ENCODE measurements around the gene MSX2.

Gene MSX2

DNA sequence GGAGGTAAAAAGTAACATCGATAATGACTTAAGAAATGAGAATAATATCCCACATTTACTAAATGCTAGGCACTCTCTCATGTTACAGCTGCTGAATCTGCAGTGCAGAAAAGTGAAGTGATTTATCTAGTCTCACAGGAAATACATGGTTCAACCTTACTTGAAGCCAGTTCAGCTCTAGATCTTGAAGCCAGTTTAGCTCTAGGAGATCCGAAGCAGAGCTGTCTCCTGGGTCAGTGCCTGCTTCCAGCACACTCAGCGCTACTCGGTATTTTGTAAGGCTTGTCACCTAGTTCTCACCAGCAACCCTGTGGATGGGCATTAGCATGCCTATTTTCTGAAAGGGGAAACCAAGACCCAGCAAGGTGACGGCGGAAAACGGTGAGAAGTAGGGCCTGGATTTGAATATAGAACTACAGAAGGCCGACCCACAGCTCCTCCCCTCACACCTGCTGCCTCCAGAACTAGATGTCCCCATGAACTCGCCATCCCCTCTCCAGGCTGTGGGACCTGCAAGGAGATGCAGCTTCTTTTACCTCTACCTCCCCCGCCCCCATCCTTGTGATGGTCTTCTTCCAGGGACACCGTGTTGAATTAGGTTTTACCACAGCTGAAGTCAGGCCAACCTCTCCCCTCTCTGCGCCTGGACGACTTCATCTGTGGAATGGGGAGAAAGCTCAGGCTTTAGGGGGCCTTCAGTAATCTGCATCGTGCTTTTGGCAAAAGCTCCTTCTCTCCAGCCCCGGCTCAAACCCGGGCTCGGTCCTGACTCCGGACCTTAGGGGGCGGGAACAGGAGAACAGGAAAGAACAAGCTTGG lies 4.4 kb upstream of the MSX2 start:
- DNase-seq: no peak

GRCh38 chr5:174720612-174721529 lies 3.5 kb upstream of the MSX2 start:
- DNase-seq: no peak

DNA sequence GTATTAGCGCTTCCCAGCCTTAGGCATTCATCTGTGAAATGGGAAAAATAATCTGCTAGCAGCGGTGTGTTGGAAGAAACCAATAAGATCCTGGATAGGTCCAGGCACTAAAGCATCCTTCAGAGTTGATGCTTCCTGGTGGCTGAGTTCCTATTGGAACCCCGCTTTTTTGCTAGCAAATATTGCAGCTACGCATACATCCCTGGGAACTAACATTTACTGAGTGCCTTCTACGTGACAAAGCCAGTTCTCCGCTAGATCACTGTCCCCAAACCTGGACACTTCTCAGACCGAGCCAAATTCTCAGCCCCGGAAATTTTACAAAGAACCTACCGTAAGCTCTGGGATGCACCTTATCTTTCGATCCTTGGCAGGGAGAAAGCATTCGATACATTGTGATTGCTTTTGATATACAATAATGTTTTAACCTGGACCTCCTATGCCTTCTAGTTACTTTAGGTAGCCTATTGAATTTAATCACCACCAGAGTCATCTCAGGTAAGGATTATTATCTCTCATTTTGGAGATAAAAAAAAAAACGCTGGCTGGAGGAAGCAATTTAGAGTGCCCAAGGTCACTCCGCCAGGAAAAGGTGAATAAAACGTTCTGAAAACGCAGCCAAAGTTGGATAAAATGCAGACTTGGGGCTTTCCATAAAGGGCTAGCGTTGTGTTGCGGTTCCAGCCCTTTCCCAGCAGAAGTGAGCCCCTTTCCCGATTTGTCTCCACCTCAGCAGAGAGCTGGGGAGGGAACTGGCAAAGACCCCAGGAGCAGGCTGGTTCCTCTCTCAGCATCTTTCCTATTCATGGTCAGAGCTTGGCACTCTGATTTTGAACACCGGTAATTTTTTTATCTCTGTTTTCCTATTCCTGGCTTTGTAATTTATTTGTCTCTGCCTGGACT lies 2.6 kb upstream of the MSX2 start:
- DNase-seq: no peak

- no peak for DNase-seq
Measured at GRCh38 chr5:174722500-174722899, 1.9 kb upstream of the MSX2 start.

GRCh38 chr5:174723315-174723978 lies 935 bp upstream of the MSX2 start:
- DNase-seq: no peak

DNA sequence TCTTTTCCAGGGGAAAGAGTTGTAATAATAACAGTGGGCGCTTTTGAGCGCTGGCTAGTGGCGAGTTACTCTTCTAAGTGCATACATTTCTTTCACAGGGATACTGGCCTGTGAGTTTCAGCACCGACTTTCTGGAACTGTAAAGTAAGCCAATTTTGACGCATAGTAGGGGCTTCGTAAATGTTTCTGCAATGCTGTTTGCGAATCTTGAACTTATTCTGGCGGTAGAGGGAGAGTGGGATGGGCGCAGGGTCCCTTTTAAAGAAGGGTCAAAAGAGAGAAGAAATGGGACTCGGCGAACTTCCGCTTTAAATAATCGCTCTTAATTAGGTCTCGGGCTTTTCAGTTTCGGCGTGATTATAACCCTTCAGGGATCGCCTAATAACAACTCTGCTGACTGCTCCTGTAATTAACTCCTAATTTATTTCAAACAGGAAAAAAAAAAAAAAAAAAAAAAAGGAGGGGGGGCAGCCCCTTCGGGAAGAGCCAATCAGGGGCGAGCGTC lies 351 bp upstream of the MSX2 start:
- no peak for DNase-seq

DNA sequence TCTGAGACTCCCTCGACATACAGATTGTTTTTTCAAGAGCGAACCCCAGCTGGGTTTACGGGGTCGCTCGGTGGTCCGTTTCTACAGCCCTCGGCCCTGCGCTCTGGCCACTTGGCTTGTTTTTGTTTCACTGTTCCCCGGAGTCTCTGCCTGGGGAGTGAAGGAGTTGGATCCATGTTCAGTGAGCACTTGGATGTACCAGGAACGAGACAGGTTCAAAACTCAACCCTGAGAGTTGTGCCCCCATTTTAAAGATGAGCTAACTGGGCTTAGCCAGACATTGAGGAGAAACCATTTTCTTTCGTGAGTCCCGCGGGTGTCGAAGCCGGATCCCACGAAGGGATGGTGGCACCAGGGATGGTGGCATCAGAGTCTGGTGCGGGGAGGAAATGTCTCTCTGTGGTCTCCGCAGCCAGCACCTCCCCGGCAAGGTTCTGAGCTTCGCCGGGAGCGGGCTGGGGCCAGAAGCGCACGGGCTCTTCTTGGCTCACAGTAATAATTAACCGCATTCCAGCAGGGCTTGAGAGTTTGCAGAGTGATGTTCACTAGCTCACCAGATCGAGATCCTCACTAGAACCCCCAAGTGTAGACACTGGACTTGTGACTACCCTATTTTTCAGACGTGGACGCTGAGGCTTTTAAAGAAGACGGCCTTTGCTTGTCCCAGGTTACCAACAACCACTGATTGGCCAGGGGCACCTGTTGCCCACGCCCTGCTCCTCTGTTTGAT lies 1.0 kb downstream of the MSX2 start:
- DNase-seq: no peak

DNA sequence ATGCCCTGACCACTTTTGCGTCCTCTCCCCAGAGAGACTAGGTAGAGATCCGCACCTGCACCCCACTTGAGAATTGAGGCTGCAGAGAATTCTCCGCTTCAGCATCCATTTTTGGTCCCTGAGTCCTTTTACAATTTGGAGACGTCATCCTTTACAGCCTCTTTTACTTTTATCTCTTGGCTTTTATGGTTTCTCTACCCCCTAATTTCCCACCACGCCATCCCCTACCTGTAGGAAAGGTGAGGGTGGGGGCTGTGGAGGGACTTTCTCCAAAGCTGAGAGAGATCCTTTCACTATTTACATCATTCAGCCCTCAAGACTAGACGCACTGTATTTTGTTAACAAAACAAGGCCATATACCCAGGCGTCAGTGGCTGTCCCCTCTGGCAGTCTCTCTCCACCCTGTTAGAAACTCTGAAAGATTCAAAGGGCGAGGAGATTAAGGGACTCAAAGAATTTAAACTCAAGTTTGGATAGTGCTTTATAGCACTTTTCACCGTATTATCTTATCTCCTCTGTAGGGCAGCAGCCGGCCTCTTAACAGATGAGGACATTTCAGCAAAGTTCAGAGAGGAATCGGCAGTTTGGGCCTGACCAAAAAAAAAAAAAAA lies 1.7 kb downstream of the MSX2 start:
- no peak for DNase-seq

- no peak for DNase-seq
Measured at GRCh38 chr5:174726916-174727793, 2.8 kb downstream of the MSX2 start.

DNA sequence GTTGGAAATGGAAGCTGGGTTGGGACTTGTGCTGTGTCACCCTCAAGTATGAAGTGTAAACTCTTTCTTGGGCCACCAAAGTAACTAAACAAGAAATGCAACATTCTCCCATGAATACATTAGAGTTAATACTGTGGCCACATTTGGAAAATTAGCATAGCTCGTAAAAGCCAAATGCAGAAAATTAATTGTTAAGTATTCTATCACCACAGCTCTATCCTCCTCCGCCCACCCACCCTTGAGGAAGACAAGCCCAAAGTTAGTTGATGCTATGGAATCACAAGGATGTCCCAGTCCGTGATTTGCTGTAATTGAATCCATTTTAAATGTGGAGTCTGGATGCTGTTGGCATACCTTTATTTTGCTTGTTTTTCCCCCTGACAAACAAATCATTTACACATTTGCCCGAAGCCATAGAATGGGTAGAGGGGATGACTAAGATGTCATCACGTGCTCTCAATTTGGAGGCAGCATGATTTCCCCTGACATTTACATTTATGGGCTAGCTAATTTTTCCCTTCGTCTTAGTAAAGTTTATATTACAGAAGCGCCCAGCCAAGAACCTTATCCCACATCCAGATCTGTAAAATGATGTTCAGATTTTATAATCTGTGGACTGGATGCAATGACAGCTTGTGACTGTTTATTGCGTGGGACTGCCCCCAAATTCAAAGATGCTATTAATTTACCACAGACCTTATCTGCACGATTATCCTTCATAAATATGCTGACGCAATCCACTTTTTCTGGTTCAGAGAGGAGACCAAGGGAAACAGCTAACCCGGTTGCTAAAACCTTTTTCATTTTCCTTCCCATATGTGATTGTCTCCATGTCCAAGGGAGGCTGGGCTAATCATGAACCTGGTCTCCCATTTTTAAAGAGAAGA lies 3.7 kb downstream of the MSX2 start:
- DNase-seq: no peak

- DNase-seq: no peak
Measured at GRCh38 chr5:174729075-174729680, 4.8 kb downstream of the MSX2 start.

DNA sequence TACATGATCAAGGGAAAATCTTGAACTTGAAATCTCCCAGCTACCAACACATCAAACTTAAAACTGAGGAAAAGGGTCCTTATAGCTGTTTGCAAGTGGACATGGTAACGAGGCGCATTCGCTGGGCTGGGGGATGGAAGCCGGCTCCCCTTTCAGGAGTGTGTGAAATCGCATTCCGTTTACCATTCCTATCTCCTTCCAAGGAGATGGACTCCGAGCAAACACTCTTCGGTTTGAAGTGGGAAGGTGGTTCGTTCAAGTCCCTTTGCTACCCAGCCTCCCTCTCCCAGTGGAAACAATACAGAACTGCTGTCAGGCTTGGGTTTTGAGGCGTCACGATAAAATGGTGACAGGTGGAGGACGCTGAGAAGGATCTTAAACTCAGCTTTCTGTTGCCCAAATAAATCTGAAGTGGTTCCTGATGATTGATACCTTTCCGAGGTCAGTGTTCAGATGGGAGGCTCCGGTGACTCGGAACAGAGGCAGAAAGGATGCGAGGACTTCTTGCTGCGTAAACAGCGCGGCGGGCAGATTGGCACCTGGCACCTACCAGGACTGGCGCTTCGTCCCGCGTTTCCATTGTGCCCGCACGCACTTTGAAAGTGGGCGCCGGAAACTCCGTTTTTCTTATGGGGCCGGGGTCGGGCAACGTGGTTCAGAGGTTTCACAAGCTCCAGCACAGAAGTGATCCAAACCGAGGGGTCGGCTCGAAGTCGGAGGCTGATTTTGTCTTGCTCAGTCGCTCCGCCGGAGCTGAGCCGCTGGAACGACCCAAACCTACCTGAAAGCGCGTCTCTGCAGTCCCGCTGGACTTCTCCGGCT lies 7.0 kb downstream of the MSX2 start:
- DNase-seq: no peak

GRCh38 chr5:174732036-174733020 lies 7.9 kb downstream of the MSX2 start:
- no peak for DNase-seq

GRCh38 chr5:174733091-174733690 lies 8.8 kb downstream of the MSX2 start:
- DNase-seq: no peak

DNA sequence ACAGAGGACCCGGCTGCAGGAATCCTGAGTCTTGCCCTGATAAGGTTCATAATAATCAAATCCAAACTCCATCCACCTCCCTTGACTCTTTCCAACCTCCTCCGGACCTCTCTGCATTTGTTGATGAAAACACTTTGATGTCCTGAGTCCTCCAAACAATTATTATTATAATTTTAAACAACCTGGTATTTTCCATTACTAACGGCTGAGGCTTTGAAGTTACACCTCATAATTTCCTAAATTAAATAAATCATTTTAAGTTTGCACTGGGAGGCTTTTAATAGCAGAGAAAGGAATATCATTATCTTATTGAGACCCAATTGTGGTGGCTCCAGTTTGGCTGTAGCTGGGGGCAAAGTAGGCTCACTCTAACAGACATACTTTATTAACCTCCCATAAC lies 9.5 kb downstream of the MSX2 start:
- no peak for DNase-seq
